Right ventricle myocardium superior (tissue), 1 donor: ENCODE data around the gene OR2S2. TPM values are rescaled to one million over a fixed set of nuclear protein-coding genes. Genes with fewer than 3 reads are reported as not detected.
A peak's percentile ranks its signal among the peaks of the same experiment; 100 is the strongest.
"Not testable (repeated sequence)": the region's sequence is repeated elsewhere in the genome, so short reads cannot be mapped to it uniquely, and the experiment has no call there.

ENCODE experiments used
- ATAC-seq: fragments of 200-7000 bp; cut with Tn5 transposase; one replicate; pipeline ENCODE4 v1.9.1; 2020; ENCODE audit warnings: mild to moderate bottlenecking; ENCODE audit not compliant: poor library complexity
- DNase-seq: peaks from one replicate; pipeline ENCODE4 v3.0.0-alpha.2; 2020
- intact Hi-C: fragments of 100-400 bp; cut with DNase I; formaldehyde crosslinking; loops from one replicate; pipeline ENCODE4 v1.11.2; 2022
- total RNA-seq: library from RNA; stranded (reverse); fragmentation: NEBNext Ultra II Directional; extraction: Animal tissue kit (Norgen Biotek cat#: 25700); gene quantifications from one replicate; pipeline ENCODE4 v1.2.1, GENCODE V29; 2021
- donor health status: DM: no; HTN: yes; CAD: no; lungs with severe emphysema.

Gene OR2S2
- total RNA-seq, 1 donor from 2014 or later = not detected

- DNase-seq (no peak), ATAC-seq (no peak)
- intact Hi-C loops = no loop called here
Observed at GRCh38 chr9:35915681-35916294, 42.2 kb downstream of the OR2S2 start.

- ATAC-seq (peak; percentile 87), DNase-seq (peak; percentile 88)
- intact Hi-C loops = no loop called here
Observed at GRCh38 chr9:35914301-35914807, 43.6 kb downstream of the OR2S2 start.

- DNase-seq, ATAC-seq, intact Hi-C loops: not testable (repeated sequence)
Observed at GRCh38 chr9:35913429-35913828, 44.5 kb downstream of the OR2S2 start.

GRCh38 chr9:35912791-35913400 is 45.1 kb downstream of the OR2S2 start:
- ATAC-seq (no peak), DNase-seq (no peak)
- intact Hi-C loops = no loop called here

- intact Hi-C loops = no loop called here
- DNase-seq = peak; percentile 55
- ATAC-seq = no peak
Observed at GRCh38 chr9:35911690-35912089, 46.3 kb downstream of the OR2S2 start.

- ATAC-seq = no peak
- intact Hi-C loops = no loop called here
- DNase-seq = peak; percentile 50
Observed at GRCh38 chr9:35910613-35911359, 47.2 kb downstream of the OR2S2 start.

GRCh38 chr9:35909687-35910612 is 48.0 kb downstream of the OR2S2 start:
- peak; percentile 5 for ATAC-seq
- intact Hi-C loops = loop anchor here (5.0 kb wide), 1 partner anchor 32 kb away; no protein-coding TSS in a partner anchor

GRCh38 chr9:35909274-35909673 is 48.7 kb downstream of the OR2S2 start, which contains the start of gene SPAAR:
Gene SPAAR (plus strand): TSS chr9:35909490. CDS start chr9:35910464, 974 bp downstream.
- DNase-seq = peak; percentile 47
- intact Hi-C loops = loop anchor here (5.0 kb wide), 1 partner anchor 33 kb away; no protein-coding TSS in a partner anchor
- no peak for ATAC-seq

More at GRCh38 chr9:35909687-35910612, 48.0 kb downstream of the OR2S2 start:
- peak; percentile 80 for DNase-seq

- DNase-seq = peak; percentile 71
- peak; percentile 9 for ATAC-seq
- intact Hi-C loops = loop anchor here (5.0 kb wide), 1 partner anchor 34 kb away; no protein-coding TSS in a partner anchor
Observed at GRCh38 chr9:35908504-35909125, 49.3 kb downstream of the OR2S2 start.

- ATAC-seq (peak; percentile 60), DNase-seq (peak; percentile 83)
- intact Hi-C loops = loop anchor here (5.0 kb wide), 1 partner anchor 34 kb away; no protein-coding TSS in a partner anchor
Observed at GRCh38 chr9:35907711-35908503, 50.0 kb downstream of the OR2S2 start.

Other genes starting within 250 kb of the OR2S2 start
- gene TLN1, start 226.0 kb downstream of the OR2S2 start, total RNA-seq = 252 TPM
- 20.3 TPM for gene CREB3, start 225.5 kb downstream of the OR2S2 start, total RNA-seq
- gene GBA2, start 208.9 kb downstream of the OR2S2 start, total RNA-seq = 74.6 TPM
- 28.5 TPM for gene RGP1, start 208.9 kb downstream of the OR2S2 start, total RNA-seq
- gene MSMP, start 203.9 kb downstream of the OR2S2 start, total RNA-seq = not detected
- 24.2 TPM for gene NPR2, start 166.6 kb downstream of the OR2S2 start, total RNA-seq
- 1.8 TPM for gene SPAG8, start 145.9 kb downstream of the OR2S2 start, total RNA-seq
- gene HINT2, start 143.1 kb downstream of the OR2S2 start, total RNA-seq = 82.9 TPM
- gene FAM221B, start 129.4 kb downstream of the OR2S2 start, total RNA-seq = not detected
- gene TMEM8B, start 128.9 kb downstream of the OR2S2 start, total RNA-seq = 13.3 TPM
- not detected for gene OR13J1, start 87.8 kb downstream of the OR2S2 start, total RNA-seq
- 7.4 TPM for gene HRCT1, start 52.0 kb downstream of the OR2S2 start, total RNA-seq
- 8.3 TPM for gene SPAAR, start 48.7 kb downstream of the OR2S2 start, total RNA-seq
- 4.6 TPM for gene RECK, start 78.8 kb upstream of the OR2S2 start, total RNA-seq
- gene GLIPR2, start 178.6 kb upstream of the OR2S2 start, total RNA-seq = 6.7 TPM
- not detected for gene CCIN, start 211.2 kb upstream of the OR2S2 start, total RNA-seq
- gene CLTA, start 232.8 kb upstream of the OR2S2 start, total RNA-seq = 63.0 TPM